ENCODE measurements around the gene DNAL1. TPM values are rescaled to one million over a fixed set of nuclear protein-coding genes. Genes with fewer than 3 reads are reported as not detected.

DNAL1 gene
- total and polyA plus RNA-seq, 2 of the 13 experiments (the other 11 are each of a cell fraction or from before 2014, with no cell fraction given): 1.4 to 13.3 TPM

DNA sequence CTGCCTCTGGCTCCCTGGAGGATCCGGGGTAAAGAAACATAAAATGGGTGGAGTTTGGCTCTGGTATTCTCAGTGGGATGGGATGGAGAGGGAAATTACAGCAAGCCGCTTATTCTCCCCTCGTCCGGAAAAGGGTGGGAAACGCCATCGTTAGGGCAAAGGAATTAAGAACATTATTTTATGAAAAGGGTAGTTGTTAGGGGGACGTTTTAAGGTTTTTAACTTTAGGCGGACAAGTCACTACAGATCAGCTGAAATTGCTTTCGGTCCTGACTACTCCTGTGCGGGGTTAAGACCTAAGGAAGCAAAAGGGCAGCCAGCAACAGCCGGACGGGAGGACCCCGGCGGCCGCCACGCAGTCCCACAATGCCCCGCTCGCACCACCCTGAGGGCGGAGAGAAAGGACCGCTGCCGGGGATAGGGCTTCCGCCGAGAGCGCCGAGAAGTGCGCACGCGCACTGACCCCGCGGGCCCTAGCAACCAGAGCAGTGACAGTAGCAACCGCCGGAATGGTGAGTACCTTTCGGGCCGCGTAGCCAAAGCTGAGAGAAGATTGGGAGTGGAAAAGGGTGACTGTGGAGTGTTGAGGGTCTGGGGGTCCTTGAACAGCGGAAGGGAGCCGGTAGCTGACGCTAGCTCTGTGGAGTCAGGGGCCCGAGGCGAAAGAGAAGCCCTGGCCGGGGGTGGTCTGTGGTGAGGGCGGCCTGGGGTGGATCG is at the start of gene DNAL1 (continued):
- TF ChIP-seq NBN (conservative IDR thresholded peaks at IDR 0.05) (no peak), MTA3 (CRISPR knock-in tag; IDR thresholded peaks at IDR 0.05) (no peak), RORA (CRISPR knock-in tag; IDR thresholded peaks at IDR 0.05) (0 out of 2 replicates have a peak, but pooled peaks have one; percentile 32), MYC (CRISPR knock-in tag; IDR thresholded peaks at IDR 0.05; ENCODE audit: borderline replicate concordance) (peak; percentile 64; the same call in 1 of the 2 replicates), SKI (IDR thresholded peaks at IDR 0.05; ENCODE audit: partially characterized antibody) (no peak), ZNF160 (CRISPR knock-in tag; IDR thresholded peaks at IDR 0.05) (no peak), NFE2L1 (CRISPR knock-in tag; IDR thresholded peaks at IDR 0.05; ENCODE audit: borderline replicate concordance) (no peak), ZNF720 (CRISPR knock-in tag; IDR thresholded peaks at IDR 0.05) (no peak), ZKSCAN5 (CRISPR knock-in tag; IDR thresholded peaks at IDR 0.05) (no peak), HDAC1 (CRISPR knock-in tag; IDR thresholded peaks at IDR 0.05) (peak; percentile 80), ZNF143 (CRISPR knock-in tag; IDR thresholded peaks at IDR 0.05) (peak; percentile 89), ZNF678 (CRISPR knock-in tag; IDR thresholded peaks at IDR 0.05) (no peak), HCFC1 (IDR thresholded peaks at IDR 0.05; ENCODE audit: low read depth, low read length) (no peak), HOXA9 (CRISPR knock-in tag; IDR thresholded peaks at IDR 0.05; ENCODE audit: borderline replicate concordance) (no peak), ZNF296 (CRISPR knock-in tag; conservative IDR thresholded peaks at IDR 0.05) (no peak), GPN1 (CRISPR knock-in tag; IDR thresholded peaks at IDR 0.05; ENCODE audit: borderline replicate concordance) (no peak), ZBTB3 (CRISPR knock-in tag; IDR thresholded peaks at IDR 0.05; ENCODE audit: borderline replicate concordance, low read depth) (no peak), MAFG (CRISPR knock-in tag; IDR thresholded peaks at IDR 0.05) (no peak), KDM4B (CRISPR knock-in tag; IDR thresholded peaks at IDR 0.05) (no peak), CHD2 (IDR thresholded peaks at IDR 0.05; ENCODE audit: low read depth, low read length) (no peak)
- TF ChIP-seq, protein P1, sequence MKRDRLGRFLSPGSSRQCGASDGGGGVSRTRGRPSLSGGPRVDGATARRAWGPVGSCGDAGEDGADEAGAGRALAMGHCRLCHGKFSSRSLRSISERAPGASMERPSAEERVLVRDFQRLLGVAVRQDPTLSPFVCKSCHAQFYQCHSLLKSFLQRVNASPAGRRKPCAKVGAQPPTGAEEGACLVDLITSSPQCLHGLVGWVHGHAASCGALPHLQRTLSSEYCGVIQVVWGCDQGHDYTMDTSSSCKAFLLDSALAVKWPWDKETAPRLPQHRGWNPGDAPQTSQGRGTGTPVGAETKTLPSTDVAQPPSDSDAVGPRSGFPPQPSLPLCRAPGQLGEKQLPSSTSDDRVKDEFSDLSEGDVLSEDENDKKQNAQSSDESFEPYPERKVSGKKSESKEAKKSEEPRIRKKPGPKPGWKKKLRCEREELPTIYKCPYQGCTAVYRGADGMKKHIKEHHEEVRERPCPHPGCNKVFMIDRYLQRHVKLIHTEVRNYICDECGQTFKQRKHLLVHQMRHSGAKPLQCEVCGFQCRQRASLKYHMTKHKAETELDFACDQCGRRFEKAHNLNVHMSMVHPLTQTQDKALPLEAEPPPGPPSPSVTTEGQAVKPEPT (CRISPR knock-in tag; IDR thresholded peaks at IDR 0.05; ENCODE audit: low read depth): no peak
- TF ChIP-seq, protein P2, sequence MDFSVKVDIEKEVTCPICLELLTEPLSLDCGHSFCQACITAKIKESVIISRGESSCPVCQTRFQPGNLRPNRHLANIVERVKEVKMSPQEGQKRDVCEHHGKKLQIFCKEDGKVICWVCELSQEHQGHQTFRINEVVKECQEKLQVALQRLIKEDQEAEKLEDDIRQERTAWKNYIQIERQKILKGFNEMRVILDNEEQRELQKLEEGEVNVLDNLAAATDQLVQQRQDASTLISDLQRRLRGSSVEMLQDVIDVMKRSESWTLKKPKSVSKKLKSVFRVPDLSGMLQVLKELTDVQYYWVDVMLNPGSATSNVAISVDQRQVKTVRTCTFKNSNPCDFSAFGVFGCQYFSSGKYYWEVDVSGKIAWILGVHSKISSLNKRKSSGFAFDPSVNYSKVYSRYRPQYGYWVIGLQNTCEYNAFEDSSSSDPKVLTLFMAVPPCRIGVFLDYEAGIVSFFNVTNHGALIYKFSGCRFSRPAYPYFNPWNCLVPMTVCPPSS (IDR thresholded peaks at IDR 0.05): no peak
- TF ChIP-seq, protein P3, sequence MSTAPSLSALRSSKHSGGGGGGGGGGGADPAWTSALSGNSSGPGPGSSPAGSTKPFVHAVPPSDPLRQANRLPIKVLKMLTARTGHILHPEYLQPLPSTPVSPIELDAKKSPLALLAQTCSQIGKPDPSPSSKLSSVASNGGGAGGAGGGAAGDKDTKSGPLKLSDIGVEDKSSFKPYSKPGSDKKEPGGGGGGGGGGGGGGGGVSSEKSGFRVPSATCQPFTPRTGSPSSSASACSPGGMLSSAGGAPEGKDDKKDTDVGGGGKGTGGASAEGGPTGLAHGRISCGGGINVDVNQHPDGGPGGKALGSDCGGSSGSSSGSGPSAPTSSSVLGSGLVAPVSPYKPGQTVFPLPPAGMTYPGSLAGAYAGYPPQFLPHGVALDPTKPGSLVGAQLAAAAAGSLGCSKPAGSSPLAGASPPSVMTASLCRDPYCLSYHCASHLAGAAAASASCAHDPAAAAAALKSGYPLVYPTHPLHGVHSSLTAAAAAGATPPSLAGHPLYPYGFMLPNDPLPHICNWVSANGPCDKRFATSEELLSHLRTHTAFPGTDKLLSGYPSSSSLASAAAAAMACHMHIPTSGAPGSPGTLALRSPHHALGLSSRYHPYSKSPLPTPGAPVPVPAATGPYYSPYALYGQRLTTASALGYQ (CRISPR knock-in tag; IDR thresholded peaks at IDR 0.05): no peak
- TF ChIP-seq, protein P4, sequence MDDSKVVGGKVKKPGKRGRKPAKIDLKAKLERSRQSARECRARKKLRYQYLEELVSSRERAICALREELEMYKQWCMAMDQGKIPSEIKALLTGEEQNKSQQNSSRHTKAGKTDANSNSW (CRISPR knock-in tag; IDR thresholded peaks at IDR 0.05; ENCODE audit: borderline replicate concordance): no peak
- TF ChIP-seq, protein P5, sequence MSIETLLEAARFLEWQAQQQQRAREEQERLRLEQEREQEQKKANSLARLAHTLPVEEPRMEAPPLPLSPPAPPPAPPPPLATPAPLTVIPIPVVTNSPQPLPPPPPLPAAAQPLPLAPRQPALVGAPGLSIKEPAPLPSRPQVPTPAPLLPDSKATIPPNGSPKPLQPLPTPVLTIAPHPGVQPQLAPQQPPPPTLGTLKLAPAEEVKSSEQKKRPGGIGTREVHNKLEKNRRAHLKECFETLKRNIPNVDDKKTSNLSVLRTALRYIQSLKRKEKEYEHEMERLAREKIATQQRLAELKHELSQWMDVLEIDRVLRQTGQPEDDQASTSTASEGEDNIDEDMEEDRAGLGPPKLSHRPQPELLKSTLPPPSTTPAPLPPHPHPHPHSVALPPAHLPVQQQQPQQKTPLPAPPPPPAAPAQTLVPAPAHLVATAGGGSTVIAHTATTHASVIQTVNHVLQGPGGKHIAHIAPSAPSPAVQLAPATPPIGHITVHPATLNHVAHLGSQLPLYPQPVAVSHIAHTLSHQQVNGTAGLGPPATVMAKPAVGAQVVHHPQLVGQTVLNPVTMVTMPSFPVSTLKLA (IDR thresholded peaks at IDR 0.05): 0 out of 2 replicates have a peak, but pooled peaks have one; percentile 2

All from HepG2 (cell line).